HL-60 (cell line): ENCODE data around the gene CRY1.

Experiments
- DNase-seq, 2 experiments: peaks; one replicate each; pipeline ENCODE4 v3.0.0-alpha.2; 2010 to 2020; ENCODE audit warnings: low read depth in 1 of 2, low spot score in 1 of 2
- H3K27ac ChIP-seq: fragments of 250-450 bp; sonication (Bioruptor Pico); replicated peaks from 2 replicates; pipeline ENCODE4 v1.5.1; 2020; ENCODE audit warnings: mild to moderate bottlenecking, moderate library complexity
- H3K27me3 ChIP-seq: fragments of 250-450 bp; sonication (Bioruptor Pico); 2 replicates; pipeline ENCODE4 v1.5.1; 2021; ENCODE audit warnings: mild to moderate bottlenecking, moderate library complexity; ENCODE audit not compliant: insufficient read depth, poor library complexity, severe bottlenecking
- H3K4me3 ChIP-seq: replicated peaks from 2 replicates; pipeline ENCODE4 v1.5.1; 2011; ENCODE audit warnings: mild to moderate bottlenecking, control low read depth, low read length; ENCODE audit not compliant: insufficient read depth
- CTCF ChIP-seq: IDR thresholded peaks from one replicate; pipeline ENCODE4 v1.5.1; 2011; ENCODE audit warnings: low read length, control low read depth, inconsistent platforms; ENCODE audit not compliant: insufficient read depth
- GABPA ChIP-seq: IDR thresholded peaks from 2 replicates; pipeline ENCODE4 v1.6.1; 2012; ENCODE audit warnings: low read depth
- POLR2AphosphoS5 ChIP-seq: IDR thresholded peaks from 2 replicates; pipeline ENCODE4 v1.6.1; 2012; ENCODE audit warnings: low read depth
- REST ChIP-seq: IDR thresholded peaks from 2 replicates; pipeline ENCODE4 v1.6.1; 2012; ENCODE audit warnings: low read depth; ENCODE audit not compliant: insufficient replicate concordance
- SPI1 ChIP-seq: IDR thresholded peaks from 2 replicates; pipeline ENCODE4 v1.6.1; 2012; ENCODE audit warnings: low read depth, mild to moderate bottlenecking, borderline replicate concordance

CRY1 gene

GRCh38 chr12:107096571-107096970 is 3.2 kb upstream of the CRY1 start:
- no peak overlapping the region for H3K27ac ChIP-seq
- no peaks in the 10 kb centered on the region for H3K27me3 ChIP-seq
- no peak for TF ChIP-seq CTCF
- no peak for TF ChIP-seq SPI1
- TF ChIP-seq GABPA, result no peak
- TF ChIP-seq REST, result no peak
- no peak overlapping the region for H3K4me3 ChIP-seq
- DNase-seq, result no peak

- H3K27me3 ChIP-seq, result no peaks in the 10 kb centered on the region
- H3K4me3 ChIP-seq, result peak overlapping the region; percentile 54
- DNase-seq, result no peak
- peak overlapping the region; percentile 75 for H3K27ac ChIP-seq
- TF ChIP-seq CTCF, result no peak
These were observed 767 bp upstream of the CRY1 start for GRCh38 chr12:107094183-107094448.

- TF ChIP-seq CTCF, result no peak
- TF ChIP-seq POLR2AphosphoS5, result no peak
- no peak for TF ChIP-seq GABPA
- TF ChIP-seq SPI1, result no peak
- DNase-seq, result peak in 1 of 2 experiments; percentile 44
- H3K4me3 ChIP-seq, result peak overlapping the region; percentile 54
- H3K27ac ChIP-seq, result peak overlapping the region; percentile 75
- H3K27me3 ChIP-seq, result no peaks in the 10 kb centered on the region
These were observed 506 bp downstream of the CRY1 start for GRCh38 chr12:107092669-107093416.

GRCh38 chr12:107091989-107092641 is 1.2 kb downstream of the CRY1 start:
- peak overlapping the region; percentile 54; the same call in 1 of the 2 replicates for H3K4me3 ChIP-seq
- TF ChIP-seq REST, result no peak
- peak; percentile 23 for TF ChIP-seq CTCF
- no peak for TF ChIP-seq SPI1
- DNase-seq, result peak; percentile 28 to 58
- no peaks in the 10 kb centered on the region for H3K27me3 ChIP-seq
- H3K27ac ChIP-seq, result no peak overlapping the region
